Hematopoietic multipotent progenitor cell (in vitro differentiated cells): ENCODE measurements around the gene RNU6-9. TPM values are rescaled to one million over a fixed set of nuclear protein-coding genes. Genes with fewer than 3 reads are reported as not detected.

Experiments
- DNase-seq, 3 donors: peaks; one replicate each; pipeline ENCODE4 v3.0.0-alpha.2; 2011 to 2015; ENCODE audit warnings: low read depth in 2 of 3, low spot score in 2 of 3
- total RNA-seq: library from RNA; depleted of rRNA; stranded (reverse); fragments of >200 nt; gene quantifications from one replicate; pipeline ENCODE4 v1.2.3, GENCODE V29; 2012

Gene RNU6-9
- total RNA-seq, 1 donor = not detected

GRCh38 chr19:896434-896833 is 3.1 kb downstream of the RNU6-9 start:
- no peak for DNase-seq

GRCh38 chr19:896999-897398 is 3.7 kb downstream of the RNU6-9 start:
- DNase-seq = no peak

GRCh38 chr19:897442-898039 is 4.3 kb downstream of the RNU6-9 start:
- DNase-seq = no peak

- DNase-seq = no peak
Observed at GRCh38 chr19:898663-899062, 5.4 kb downstream of the RNU6-9 start.

GRCh38 chr19:899336-900042 is 6.2 kb downstream of the RNU6-9 start:
- no peak for DNase-seq

GRCh38 chr19:900043-900301 is 6.7 kb downstream of the RNU6-9 start:
- no peak for DNase-seq

GRCh38 chr19:900302-901111 is 7.2 kb downstream of the RNU6-9 start:
- no peak for DNase-seq

GRCh38 chr19:901216-902092 is 8.2 kb downstream of the RNU6-9 start:
- DNase-seq = no peak

- DNase-seq = no peak
Observed at GRCh38 chr19:902093-902370, 8.7 kb downstream of the RNU6-9 start.

GRCh38 chr19:902446-903226 is 9.4 kb downstream of the RNU6-9 start:
- no peak for DNase-seq

- DNase-seq = no peak
Observed at GRCh38 chr19:903266-903797, 10.0 kb downstream of the RNU6-9 start.

GRCh38 chr19:904545-904944 is 11.3 kb downstream of the RNU6-9 start:
- no peak for DNase-seq

- no peak for DNase-seq
Observed at GRCh38 chr19:906480-906879, 13.2 kb downstream of the RNU6-9 start.

GRCh38 chr19:907183-907853 is 14.0 kb downstream of the RNU6-9 start:
- peak in 2 of 3 donors; percentile 95 to 97 for DNase-seq

GRCh38 chr19:911197-912033 is 18.1 kb downstream of the RNU6-9 start:
- no peak for DNase-seq

GRCh38 chr19:912181-913079 is 19.1 kb downstream of the RNU6-9 start:
- peak in 1 of 3 donors; percentile 46 for DNase-seq

- DNase-seq = peak; percentile 63 to 75 (median 74)
Observed at GRCh38 chr19:913080-913748, 19.9 kb downstream of the RNU6-9 start, which contains the start of gene R3HDM4. R3HDM4 (minus strand) TSS chr19:913219; CDS start chr19:913157, 62 bp downstream.
